AG04449 (cell line): ENCODE results near the gene CLIC1.

ENCODE experiments used
- CTCF ChIA-PET: fragments of 350-600 bp; formaldehyde crosslinking; extraction: SDS; loops from one replicate; lab custom pipeline; 2021; ENCODE audit warnings: antibody characterized with exemption; lab: Yijun Ruan, JAX
- POLR2A ChIA-PET: fragments of 400-600, 350-600 bp; formaldehyde crosslinking; extraction: SDS; loops from one replicate; lab custom pipeline; 2020; ENCODE audit warnings: antibody characterized with exemption, inconsistent platforms; lab: Yijun Ruan, JAX
- DNase-seq: peaks from one replicate; pipeline ENCODE4 v3.0.0-alpha.2; 2010; ENCODE audit warnings: low read depth, low spot score
- H3K4me3 ChIP-seq: 2 replicates; pipeline ENCODE4 v1.5.1; 2011; ENCODE audit warnings: low read depth, mild to moderate bottlenecking, control low read depth, low read length
- TF ChIP-seq, protein P1 (sequence below): IDR thresholded peaks from one replicate; pipeline ENCODE4 v1.5.1; 2011; ENCODE audit warnings: mild to moderate bottlenecking, moderate library complexity, low read length, control low read depth, inconsistent platforms; ENCODE audit not compliant: insufficient read depth; ENCODE audit errors: missing control alignments

CLIC1 gene

GRCh38 chr6:31723245-31723979 is 12.9 kb downstream of the CLIC1 start, which contains the start of gene MPIG6B:
TSS of gene MPIG6B (plus strand) at chr6:31723373. CDS start at chr6:31723384, 11 bp downstream.
- H3K4me3 ChIP-seq, result no peak within 1 kb of the TSS
- TF ChIP-seq, protein P1, sequence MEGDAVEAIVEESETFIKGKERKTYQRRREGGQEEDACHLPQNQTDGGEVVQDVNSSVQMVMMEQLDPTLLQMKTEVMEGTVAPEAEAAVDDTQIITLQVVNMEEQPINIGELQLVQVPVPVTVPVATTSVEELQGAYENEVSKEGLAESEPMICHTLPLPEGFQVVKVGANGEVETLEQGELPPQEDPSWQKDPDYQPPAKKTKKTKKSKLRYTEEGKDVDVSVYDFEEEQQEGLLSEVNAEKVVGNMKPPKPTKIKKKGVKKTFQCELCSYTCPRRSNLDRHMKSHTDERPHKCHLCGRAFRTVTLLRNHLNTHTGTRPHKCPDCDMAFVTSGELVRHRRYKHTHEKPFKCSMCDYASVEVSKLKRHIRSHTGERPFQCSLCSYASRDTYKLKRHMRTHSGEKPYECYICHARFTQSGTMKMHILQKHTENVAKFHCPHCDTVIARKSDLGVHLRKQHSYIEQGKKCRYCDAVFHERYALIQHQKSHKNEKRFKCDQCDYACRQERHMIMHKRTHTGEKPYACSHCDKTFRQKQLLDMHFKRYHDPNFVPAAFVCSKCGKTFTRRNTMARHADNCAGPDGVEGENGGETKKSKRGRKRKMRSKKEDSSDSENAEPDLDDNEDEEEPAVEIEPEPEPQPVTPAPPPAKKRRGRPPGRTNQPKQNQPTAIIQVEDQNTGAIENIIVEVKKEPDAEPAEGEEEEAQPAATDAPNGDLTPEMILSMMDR, result no peak
- no peak for DNase-seq
- ChIA-PET CTCF (interaction anchor here (1.0 to 1.6 kb wide), 3 partner anchors 47 to 229 kb away, joined by 4 to 8 read pairs (median 4); no protein-coding TSS in a partner anchor), POLR2A (no interaction called here)

DNA sequence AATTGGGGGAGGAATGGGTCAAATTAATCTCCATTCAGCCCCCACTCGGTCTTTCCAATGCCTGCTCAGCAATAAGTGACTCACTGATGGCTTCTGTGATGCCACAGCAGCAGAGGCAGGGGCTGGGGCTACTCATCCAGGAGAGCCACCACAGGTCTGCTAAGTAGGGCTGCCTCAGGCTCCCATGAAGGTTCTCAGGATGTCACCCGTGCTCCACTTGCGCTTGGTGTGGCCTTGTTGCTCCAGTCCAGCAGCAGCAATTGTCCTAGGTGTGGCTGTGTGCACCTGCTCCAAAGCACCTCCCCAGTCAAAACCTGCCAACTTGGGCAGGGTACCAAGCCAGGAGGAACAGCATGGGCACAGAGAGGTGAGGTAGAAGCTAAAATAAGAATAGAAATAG is 14.2 kb downstream of the CLIC1 start:
- H3K4me3 ChIP-seq, result no peak overlapping the region
- ChIA-PET CTCF (interaction anchor here (0.9 to 1.2 kb wide), 2 partner anchors 108 to 230 kb away, joined by 4 read pairs; no protein-coding TSS in a partner anchor), POLR2A (no interaction called here)
- DNase-seq, result no peak
- TF ChIP-seq, protein P1, result no peak

- no peak for DNase-seq
- TF ChIP-seq, protein P1, result no peak
- CTCF ChIA-PET, result interaction anchor here (0.9 kb wide), 1 partner anchor 108 kb away, joined by 4 read pairs; no protein-coding TSS in a partner anchor
- POLR2A ChIA-PET, result no interaction called here
- no peak within 1 kb of the TSS for H3K4me3 ChIP-seq
Observed at GRCh38 chr6:31721351-31722020, 14.8 kb downstream of the CLIC1 start, which contains the start of gene LY6G6C. TSS of gene LY6G6C (minus strand) at chr6:31721746. CDS start at chr6:31721679, 67 bp downstream.

- ChIA-PET POLR2A (interaction anchor here (0.7 kb wide), 1 partner anchor 9 kb away, joined by 4 read pairs; the partner anchor contains the start of gene DDAH2), CTCF (interaction anchor here (0.7 kb wide), 1 partner anchor 10 kb away, joined by 3 read pairs; no protein-coding TSS in a partner anchor)
- TF ChIP-seq, protein P1, result no peak
- no peak for DNase-seq
- no peak overlapping the region for H3K4me3 ChIP-seq
Observed at GRCh38 chr6:31720196-31720770, 16.0 kb downstream of the CLIC1 start.

DNA sequence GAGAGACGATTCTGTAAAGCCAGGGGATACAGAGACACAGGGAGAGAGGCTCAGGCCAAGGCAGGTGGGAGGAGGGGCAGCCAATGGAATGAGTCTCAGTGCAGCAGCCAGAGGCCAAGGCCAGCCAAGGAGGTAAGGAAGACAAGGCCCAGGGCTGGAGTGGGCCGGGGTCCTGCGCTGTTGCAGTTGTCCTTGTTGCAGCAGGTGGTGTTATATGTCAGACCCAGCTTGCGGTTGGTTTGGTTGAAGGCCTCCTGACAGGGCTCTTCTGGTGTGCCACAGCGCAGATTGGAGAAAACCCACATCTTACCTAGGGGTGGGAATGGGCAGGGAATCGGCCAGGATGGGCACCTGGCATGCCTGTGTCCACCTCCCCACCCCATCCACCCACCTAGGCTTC is 17.3 kb downstream of the CLIC1 start:
- TF ChIP-seq, protein P1, result no peak
- POLR2A ChIA-PET, result no interaction called here

More for the DNA sequence above, 17.3 kb downstream of the CLIC1 start:
- CTCF ChIA-PET, result no interaction called here
- H3K4me3 ChIP-seq, result no peak overlapping the region
- DNase-seq, result no peak
